GM18517 (cell line): ENCODE measurements around the gene OLA1.
A peak's percentile ranks its signal among the peaks of the same experiment; 100 is the strongest.
"Not testable (repeated sequence)": the region's sequence is repeated elsewhere in the genome, so short reads cannot be mapped to it uniquely, and the experiment has no call there.

ENCODE experiments used
- ATAC-seq: cut with Tn5 transposase; IDR thresholded peaks from one replicate; pipeline ENCODE4 v1.9.1; 2021; ENCODE audit warnings: mild to moderate bottlenecking, moderate library complexity; ENCODE audit not compliant: unreplicated experiment

OLA1 gene

DNA sequence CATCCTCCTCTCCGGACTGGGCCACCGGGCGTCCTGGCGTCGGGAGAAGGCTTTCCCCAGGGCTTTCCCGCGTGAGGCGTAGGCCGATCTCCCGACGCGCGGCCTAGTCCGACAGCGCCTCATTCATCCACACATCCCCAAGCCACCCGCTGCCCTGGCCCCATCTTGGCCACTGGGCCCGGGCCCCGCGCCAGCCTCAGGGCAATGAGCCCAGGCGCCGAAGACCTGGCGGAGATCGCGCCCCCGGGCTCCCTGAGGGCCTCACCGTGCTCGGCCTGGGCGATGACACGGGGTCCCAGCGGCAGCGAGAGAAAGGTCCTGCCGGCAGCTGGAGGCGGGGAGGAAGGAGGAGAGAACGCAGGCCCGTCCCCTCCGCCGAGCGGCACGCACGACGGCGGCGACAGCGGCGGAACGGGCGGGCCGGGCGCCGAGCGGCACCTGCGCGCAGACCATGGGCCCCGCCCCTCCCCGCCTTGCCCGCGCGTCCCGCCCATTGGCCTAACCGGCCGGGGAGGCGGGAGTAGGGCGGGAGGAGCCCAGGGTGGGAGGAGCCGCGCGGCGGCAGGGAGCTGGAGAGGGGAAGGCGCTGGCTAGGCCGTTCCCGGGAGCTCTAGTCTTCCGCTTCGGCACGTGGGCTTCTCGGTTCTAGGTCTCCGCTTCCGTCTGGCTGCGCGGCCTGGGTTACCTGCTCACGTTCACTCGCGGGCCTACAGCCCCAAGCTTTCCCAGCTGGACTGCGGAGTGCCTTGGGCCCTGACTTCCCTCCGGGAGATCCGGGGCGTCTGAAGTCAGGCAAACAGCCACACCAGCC, at the start of gene OLA1:
Gene OLA1, minus strand, starts transcription at position 346 of the 811 bp plus-strand sequence. CDS start 1,717 bp downstream, outside the sequence.
- ATAC-seq, result peak; percentile 92

- ATAC-seq, result no peak
These were observed 44.6 kb upstream of the OLA1 start for GRCh38 chr2:174292908-174293307.

GRCh38 chr2:174286172-174286571, 37.8 kb upstream of the OLA1 start:
- no peak for ATAC-seq

- ATAC-seq, result no peak
These were observed 34.1 kb upstream of the OLA1 start for GRCh38 chr2:174282441-174282840.

- ATAC-seq, result no peak
These were observed 33.4 kb upstream of the OLA1 start for GRCh38 chr2:174281736-174282135.

GRCh38 chr2:174280596-174280995, 32.3 kb upstream of the OLA1 start:
- no peak for ATAC-seq

- not testable (repeated sequence) for ATAC-seq
These were observed 21.9 kb upstream of the OLA1 start for GRCh38 chr2:174270263-174270662.

GRCh38 chr2:174266288-174266687, 18.0 kb upstream of the OLA1 start:
- no peak for ATAC-seq

DNA sequence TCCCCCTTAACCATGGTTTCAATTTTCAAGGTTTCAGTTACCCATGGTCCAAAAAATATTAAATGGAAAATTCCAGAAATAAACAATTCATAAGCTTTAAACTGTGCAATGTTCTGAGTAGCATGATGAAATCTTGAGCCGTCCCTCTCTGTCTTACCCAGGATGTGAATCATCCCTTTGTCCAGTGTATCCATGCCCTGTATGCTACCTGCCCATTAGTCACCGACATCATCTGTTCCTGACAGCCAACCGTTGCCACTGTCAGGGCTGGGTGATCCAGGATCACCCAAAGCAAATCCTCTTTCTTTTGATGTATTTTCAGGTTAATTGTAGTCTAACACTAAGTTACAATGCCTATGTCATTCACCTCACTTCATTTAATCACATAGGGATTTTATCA, 15.7 kb upstream of the OLA1 start:
- ATAC-seq, result no peak

DNA sequence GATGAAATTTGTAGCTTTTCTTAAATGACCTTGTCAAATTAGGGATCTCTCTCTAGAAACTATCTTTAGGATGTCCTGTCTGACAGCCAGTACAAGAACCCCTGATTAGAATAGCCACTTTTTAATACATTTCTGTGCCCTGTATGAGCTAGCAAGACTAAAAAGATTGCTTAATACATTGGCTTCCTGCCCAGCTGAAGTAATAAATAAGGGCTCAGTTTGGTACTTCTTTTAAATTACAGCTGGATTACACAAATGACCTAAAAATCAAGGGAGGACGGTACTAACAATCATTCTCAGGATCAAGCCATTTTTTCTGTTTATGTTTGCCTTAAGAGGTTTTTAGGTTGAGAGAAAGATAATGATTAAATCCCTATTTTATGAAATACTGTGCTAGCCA, 11.6 kb upstream of the OLA1 start:
- ATAC-seq, result no peak

DNA sequence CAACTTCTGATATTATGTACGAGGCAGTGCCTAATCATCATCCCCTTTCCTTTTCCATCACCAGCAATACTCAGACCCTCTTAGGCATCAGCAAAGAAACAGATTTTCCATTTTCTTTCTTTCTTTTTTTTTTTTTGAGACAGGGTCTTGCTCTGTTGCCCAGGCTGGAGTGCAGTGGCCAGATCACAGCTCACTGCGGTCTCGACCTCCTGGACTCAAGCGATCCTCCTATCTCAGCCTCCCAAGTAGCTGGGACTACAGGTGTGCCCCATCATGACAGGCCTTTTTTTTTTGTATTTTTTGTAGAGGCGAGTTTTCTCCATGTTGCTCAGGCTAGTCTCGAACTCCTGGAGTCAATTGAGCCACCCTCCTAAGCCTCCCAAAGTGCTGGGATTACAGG, 5.9 kb upstream of the OLA1 start:
- ATAC-seq, result no peak

GRCh38 chr2:174248998-174249592, 763 bp upstream of the OLA1 start:
- ATAC-seq, result no peak

GRCh38 chr2:174247474-174248186, 702 bp downstream of the OLA1 start:
- peak; percentile 6 for ATAC-seq

GRCh38 chr2:174246944-174247381, 1.4 kb downstream of the OLA1 start:
- ATAC-seq, result no peak

GRCh38 chr2:174245628-174246027, 2.7 kb downstream of the OLA1 start:
- not testable (repeated sequence) for ATAC-seq

GRCh38 chr2:174245065-174245464, 3.3 kb downstream of the OLA1 start:
- no peak for ATAC-seq

DNA sequence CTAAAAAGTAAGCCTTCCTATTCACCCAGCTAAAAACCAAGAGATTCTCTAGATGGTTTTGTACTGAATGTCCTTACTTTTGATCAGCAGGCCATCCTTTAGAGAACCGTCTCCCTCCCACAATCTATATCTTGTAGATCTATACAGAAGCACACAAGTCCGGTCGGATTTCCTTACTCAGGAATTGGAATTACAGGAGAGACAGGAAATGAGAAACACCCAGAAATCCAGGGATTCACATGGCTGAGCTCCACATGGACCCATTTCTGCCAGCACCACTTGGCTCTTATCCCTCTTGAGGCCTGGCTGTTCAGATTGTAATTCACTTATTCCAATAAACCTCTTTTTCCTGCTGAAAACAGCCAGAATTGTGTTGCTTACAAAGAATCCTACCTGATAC, 4.5 kb downstream of the OLA1 start:
- no peak for ATAC-seq

- ATAC-seq, result no peak
These were observed 8.2 kb downstream of the OLA1 start for GRCh38 chr2:174240097-174240496.

GRCh38 chr2:174236429-174236828, 11.9 kb downstream of the OLA1 start:
- ATAC-seq, result no peak

GRCh38 chr2:174235680-174236079, 12.7 kb downstream of the OLA1 start:
- no peak for ATAC-seq

DNA sequence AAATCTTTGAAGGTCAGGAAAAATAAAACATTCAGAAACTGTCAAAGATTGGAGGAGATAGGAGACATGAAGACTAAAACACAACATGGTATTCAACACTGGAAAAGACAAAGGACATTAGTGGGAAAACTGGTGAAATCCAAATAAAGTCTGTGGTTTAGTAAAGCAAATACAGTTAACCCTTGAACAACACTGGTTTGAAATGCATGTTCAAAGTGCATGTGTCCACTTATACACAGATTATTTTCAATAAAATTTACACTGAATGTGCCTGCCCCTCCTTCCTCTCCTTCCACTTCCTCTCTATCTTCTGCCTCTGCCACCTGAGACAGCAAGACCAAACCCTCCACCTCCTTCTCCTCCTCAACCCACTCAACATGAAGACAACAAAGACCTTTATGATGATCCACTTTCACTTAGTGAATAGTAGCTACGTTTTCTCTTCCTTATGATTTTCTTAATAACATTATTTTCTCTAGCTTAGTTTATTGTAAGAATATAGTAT, 14.5 kb downstream of the OLA1 start:
- ATAC-seq, result no peak

- no peak for ATAC-seq
These were observed 20.6 kb downstream of the OLA1 start for GRCh38 chr2:174227748-174228147.
